Breast epithelium (tissue), 3 donors: ENCODE results near the gene WDPCP.

Experiments
- POLR2A ChIP-seq: fragments of 450-650 bp; IDR thresholded peaks from one replicate; pipeline ENCODE4 v1.6.1; 2016; ENCODE audit warnings: antibody characterized with exemption, mild to moderate bottlenecking, moderate library complexity
- TF ChIP-seq, protein P1 (sequence below), 3 donors: fragments of 450-650 bp; IDR thresholded peaks; one replicate each; pipeline ENCODE4 v1.5.1; 2016 to 2017; ENCODE audit warnings: antibody characterized with exemption in 3 of 3, mild to moderate bottlenecking in 3 of 3, moderate library complexity in 3 of 3

DNA sequence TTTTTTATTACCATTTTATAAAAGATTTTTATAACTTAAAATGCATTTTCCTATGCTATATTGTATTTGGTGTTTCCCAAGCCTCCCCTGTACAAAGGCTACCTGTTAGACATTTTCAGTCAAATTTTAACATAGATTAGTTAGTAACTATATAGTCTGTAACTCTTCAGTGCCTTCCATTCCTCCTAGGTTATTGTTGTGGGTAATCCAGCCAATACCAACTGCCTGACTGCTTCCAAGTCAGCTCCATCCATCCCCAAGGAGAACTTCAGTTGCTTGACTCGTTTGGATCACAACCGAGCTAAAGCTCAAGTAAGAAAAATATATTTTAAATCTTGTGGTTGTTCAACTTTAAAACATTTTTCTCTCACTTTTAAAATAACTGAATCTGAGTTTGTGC lies 10.7 kb upstream of the WDPCP start:
- TF ChIP-seq, protein P1, sequence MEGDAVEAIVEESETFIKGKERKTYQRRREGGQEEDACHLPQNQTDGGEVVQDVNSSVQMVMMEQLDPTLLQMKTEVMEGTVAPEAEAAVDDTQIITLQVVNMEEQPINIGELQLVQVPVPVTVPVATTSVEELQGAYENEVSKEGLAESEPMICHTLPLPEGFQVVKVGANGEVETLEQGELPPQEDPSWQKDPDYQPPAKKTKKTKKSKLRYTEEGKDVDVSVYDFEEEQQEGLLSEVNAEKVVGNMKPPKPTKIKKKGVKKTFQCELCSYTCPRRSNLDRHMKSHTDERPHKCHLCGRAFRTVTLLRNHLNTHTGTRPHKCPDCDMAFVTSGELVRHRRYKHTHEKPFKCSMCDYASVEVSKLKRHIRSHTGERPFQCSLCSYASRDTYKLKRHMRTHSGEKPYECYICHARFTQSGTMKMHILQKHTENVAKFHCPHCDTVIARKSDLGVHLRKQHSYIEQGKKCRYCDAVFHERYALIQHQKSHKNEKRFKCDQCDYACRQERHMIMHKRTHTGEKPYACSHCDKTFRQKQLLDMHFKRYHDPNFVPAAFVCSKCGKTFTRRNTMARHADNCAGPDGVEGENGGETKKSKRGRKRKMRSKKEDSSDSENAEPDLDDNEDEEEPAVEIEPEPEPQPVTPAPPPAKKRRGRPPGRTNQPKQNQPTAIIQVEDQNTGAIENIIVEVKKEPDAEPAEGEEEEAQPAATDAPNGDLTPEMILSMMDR (IDR thresholded peaks at IDR 0.05): no peak
- TF ChIP-seq POLR2A: no peak
